Aortic smooth muscle cell (primary cell): ENCODE data around the gene GLB1L3. TPM values are rescaled to one million over a fixed set of nuclear protein-coding genes. Genes with fewer than 3 reads are reported as not detected.

Experiments used
- total RNA-seq: library from RNA; depleted of rRNA; stranded (reverse); fragments of >200 nt; gene quantifications from 2 replicates; pipeline ENCODE4 v1.2.3, GENCODE V29; 2014

Gene GLB1L3
- not detected in 2 replicates for total RNA-seq

DNA sequence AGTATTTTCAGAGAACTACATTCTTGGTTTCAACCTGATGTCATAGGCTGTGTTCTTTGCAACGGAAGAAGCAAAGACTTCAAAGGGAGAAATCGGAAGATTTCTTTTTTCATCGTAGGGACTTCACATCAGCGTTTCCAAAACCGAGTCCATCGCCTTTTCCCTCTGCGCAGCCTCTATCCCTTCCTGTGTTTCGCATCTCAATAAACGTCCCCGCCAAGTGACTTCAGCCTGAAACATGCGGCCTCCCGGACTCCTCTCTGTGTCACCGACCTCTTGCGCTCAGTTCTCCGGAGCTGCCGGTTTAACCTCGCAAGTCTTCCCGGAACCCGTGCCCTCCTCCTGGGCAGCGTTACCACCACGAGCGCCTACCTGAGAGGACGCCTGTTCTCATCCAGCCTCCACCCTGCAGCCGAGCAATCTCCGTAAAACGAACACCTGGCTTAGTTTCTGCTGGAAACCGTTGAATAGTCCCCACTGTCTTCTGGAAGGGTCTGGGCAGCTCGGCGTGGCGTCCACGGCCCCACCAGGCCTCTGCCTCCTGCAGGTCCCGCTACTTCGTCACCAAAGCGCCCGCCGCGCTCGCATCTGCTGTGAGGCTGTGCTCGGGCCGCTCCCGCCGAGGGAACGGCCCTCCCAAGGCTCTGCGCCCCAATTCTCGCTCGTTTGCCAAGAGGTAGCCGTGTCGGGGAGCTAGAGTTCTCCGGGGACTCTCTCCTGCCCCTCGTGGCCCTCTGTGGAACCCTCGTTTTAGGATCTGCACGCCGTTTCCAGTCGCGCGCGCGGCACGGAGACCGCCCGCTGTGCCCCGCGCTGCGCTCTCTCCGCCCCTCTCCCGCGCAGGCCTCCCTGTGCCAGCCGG lies at the start of gene GLB1L3:
TSS of gene GLB1L3 (plus strand) at position 846 of the 862 bp plus-strand sequence. CDS start 362 bp downstream, outside the sequence.

DNA sequence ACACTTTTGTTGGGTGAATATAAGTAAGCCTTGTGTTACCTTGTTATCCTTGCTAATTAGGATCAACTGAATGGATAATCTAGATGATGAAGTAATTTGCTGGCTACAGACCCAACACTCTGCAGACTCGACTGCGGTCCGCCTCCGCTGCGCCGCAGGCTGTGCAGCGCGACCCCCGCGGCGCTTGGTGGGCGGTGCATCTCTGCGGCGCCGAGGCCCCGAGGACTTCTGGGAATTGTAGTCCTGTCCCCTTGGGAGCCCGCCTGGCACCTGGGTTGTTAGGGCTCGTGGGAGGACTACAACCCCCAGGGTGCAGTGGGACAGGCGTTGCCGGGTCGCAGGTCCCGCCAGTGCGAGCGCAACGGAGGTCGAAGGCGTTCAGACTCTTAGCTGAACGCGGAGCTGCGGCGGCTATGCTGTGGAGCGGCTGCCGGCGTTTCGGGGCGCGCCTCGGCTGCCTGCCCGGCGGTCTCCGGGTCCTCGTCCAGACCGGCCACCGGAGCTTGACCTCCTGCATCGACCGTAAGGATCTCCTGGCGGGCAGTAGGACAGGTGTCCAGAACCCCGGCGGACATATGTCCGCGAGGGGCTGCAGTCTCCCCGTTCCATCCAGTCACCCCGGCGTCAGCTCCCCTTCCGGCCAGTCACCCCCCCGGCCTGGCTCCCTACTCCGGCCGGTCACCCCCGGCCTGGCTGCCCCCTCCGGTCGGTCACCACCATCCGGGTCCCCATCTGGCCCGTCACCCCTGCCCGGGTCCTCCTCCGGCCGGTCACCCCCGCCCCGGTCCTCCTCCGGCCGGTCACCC lies 22.8 kb upstream of the GLB1L3 start, which contains the start of the genes ACAD8 and THYN1:
TSS of gene ACAD8 (plus strand) at position 381 of the 806 bp plus-strand sequence. CDS start at position 414, 33 bp downstream.
TSS of gene THYN1 (minus strand) at position 165 of the 806 bp plus-strand sequence. CDS start 470 bp downstream, outside the sequence.

GRCh38 chr11:134331354-134332188 lies 55.4 kb downstream of the GLB1L3 start, which contains the start of gene GLB1L2:
Gene GLB1L2 (plus strand): TSS chr11:134331988. CDS start chr11:134332062, 74 bp downstream.

Other genes starting within 250 kb of the GLB1L3 start
- 61.9 and 71.5 TPM in 2 replicates for gene JAM3, start 207.3 kb upstream of the GLB1L3 start, total RNA-seq
- 15.5 and 23.5 TPM in 2 replicates for gene NCAPD3, start 52.4 kb upstream of the GLB1L3 start, total RNA-seq
- gene VPS26B, start 51.7 kb upstream of the GLB1L3 start, total RNA-seq = 38.2 and 38.3 TPM in 2 replicates
- 60.6 and 68.7 TPM in 2 replicates for gene THYN1, start 23.0 kb upstream of the GLB1L3 start, total RNA-seq
- gene ACAD8, start 22.8 kb upstream of the GLB1L3 start, total RNA-seq = 16.8 and 17.4 TPM in 2 replicates
- 0.13 TPM in 1 of 2 replicates, not detected in the other for gene GLB1L2, start 55.6 kb downstream of the GLB1L3 start, total RNA-seq
- gene B3GAT1, start 135.9 kb downstream of the GLB1L3 start, total RNA-seq = not detected in 2 replicates